GM19397 (cell line): ENCODE measurements around the gene HILPDA.
A peak's percentile ranks its signal among the peaks of the same experiment; 100 is the strongest.

Source experiments
- ATAC-seq: cut with Tn5 transposase; IDR thresholded peaks from one replicate; pipeline ENCODE4 v1.9.1; 2021; ENCODE audit warnings: mild to moderate bottlenecking, moderate library complexity; ENCODE audit not compliant: unreplicated experiment

HILPDA gene, protein sequence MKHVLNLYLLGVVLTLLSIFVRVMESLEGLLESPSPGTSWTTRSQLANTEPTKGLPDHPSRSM

DNA sequence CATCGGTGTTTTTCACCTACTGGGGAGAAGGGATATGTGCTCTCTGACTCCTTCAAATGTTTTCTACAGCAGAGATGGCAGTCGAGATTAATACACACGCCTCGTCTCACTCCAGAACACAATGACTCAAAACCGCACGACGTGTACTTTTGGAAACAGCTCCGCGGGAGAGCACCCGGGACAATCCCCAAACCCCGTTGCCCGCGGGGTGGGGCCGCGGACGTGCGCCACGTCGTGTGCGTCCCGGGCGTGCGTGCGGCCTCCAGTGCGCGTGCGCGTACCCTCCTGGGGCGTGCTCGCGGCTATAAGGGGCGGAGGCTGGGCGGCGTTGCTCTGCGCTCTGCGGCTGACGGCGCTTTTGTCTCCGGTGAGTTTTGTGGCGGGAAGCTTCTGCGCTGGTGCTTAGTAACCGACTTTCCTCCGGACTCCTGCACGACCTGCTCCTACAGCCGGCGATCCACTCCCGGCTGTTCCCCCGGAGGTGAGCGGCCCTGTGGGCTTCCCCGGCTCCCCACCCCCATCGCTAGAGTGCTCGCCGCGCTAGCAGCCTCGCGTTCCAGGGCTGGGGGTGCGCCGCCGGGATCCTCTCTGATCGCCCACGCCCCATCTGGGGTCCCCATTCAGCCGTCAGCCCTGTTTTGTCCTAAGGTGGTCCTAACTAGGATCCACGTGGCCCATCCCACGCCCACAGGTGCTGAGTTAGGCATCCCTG is at the start of gene HILPDA:
HILPDA (plus strand) TSS at position 336 of the 712 bp plus-strand sequence. CDS start 1,391 bp downstream, outside the sequence.
- ATAC-seq = peak; percentile 93

DNA sequence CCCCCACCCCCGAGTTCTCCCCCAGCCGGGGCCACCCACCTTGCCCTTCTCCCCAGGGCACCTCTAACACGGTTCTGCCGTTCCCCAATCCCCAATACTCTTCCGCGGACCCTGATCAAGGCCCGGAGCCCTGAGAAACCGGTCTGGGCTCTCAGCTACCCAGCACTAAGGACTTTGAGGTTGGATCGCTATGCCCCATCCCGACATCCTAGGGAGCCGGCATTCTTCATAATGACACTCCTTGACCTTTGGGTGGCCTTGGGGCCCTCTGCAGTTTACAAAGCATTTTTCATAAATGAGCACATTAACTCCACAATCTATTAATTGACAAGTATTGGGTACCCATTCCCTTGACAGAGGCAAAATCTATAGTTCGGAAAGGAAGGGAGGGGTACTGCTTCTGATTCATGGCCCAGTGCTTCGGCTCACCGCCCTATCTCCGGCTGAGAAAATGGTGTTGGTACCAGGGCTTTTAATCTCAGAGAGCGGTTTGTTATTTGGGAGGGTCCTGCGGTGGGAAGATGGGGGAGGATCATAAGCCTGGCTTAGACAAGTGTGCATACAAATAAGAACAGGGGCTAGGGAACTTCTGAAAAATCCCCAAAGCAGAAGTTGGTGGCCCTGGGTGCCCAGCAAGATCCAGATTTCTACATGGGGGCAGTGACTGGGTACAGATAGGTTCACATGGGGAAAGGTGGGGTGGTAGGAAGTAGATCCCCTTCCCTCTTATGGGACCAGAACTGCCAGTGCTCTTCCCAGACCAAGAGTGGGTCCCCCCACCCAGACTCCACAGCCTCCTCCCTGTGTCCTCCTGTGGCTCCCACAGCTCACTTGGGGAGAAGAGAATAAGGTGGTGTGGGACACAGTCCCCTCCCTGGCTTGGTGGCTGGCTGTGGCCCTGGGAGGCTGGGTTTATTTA is 49.1 kb upstream of the HILPDA start:
- ATAC-seq = no peak

DNA sequence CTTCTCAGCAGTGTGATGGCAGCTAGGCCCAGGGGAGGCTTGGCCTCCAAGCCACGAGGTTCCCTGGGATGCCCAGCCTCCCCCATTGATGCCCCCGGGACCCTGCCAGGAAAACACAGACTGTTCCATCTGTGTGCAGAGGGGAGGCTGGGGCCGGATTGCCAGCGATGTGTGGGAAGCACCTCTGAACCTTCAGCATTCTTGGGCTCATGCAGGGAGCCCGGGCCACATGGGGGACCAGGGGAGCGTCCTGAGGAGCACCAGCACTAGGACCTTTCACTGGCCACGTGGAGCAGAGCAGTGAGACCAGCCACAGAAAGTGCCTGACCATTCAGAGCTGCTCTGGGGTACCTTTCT is 48.5 kb upstream of the HILPDA start:
- ATAC-seq = no peak

DNA sequence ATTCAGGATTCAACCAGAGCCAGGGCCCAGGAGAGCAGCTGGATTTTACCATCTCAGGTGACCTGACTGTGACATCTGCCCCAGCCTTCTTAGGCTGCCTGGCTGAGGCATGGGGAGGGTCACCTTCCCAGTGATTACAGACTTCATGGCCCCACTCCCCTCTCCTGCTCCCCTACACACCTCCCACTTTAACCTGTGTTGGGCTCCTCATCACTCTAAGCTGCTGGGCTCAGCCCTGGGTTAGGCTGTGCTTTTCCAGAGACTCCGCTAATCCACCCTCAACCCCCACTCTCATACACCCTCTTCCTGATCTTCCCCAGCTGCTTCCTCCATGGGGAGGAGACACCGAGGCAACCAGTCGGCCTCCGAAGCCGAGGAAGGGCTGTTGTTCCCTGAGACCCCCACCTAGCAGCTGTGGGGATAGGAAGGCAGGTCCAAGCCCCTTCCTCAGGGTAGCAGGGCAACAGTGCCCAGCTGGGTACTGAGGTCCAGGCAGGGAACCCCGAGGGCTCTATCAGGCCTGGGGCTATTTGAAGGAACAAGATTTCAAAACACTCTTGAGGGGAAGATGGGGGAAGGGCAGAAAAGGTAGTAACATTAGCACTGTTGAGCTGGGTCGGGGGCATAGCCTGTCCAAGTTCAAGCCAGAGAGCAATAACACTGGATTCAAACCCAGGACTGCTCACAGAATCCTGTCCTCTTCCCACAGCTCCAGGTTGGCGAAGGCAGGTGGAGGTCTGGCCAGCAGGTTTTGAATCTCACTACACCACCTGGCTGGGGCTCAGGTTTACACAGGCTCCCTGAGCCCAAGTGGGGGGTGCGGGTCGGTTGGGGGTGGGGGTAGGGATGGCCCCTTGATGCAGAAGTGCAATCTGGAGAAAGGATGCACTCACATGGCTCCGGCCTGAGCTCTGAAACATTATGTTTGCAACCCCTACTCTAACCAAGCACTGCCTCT is 47.6 kb upstream of the HILPDA start:
- no peak for ATAC-seq

DNA sequence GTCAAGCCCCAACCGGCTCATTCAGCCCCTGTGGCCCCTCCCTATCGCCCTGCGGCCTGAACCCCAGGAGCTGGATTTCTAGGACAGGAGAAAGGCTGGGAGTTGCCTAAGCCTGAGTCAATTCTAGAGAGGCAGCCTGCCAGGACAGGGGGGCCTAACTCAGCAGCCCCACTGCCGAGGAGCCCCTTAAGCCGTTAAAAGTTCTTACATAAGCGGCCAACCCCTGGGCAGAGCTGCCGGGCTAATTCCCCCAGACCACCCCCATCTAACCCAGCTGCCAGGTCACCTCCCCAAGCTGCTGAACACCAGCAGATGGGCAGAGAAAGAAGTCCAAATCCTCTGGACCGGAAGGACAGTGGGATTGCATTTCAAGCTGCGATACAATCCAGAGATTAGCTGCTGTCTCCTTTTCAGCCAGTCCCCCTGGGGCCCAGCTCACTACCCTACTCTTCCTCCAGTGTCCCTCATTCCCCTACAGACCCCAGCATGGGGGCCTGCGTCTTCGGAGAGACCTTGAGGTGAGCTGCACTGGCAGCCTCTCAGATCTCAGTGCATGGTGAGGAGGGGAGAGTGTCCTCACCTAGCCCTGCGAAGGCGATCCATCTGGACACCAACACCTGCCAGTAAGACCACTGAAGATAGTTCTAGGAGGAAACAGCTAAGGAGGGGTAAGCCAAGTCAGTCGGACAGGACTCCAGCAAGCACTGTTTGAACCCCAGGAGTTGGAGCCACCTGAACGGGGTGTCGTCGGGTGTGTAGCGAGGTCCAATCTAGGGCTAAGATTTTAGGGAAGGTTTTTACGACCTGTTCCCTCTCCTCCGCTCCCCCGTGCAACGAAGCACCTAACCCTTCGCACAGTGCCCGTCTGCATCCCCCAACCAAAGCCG is 46.7 kb upstream of the HILPDA start:
- ATAC-seq = no peak

DNA sequence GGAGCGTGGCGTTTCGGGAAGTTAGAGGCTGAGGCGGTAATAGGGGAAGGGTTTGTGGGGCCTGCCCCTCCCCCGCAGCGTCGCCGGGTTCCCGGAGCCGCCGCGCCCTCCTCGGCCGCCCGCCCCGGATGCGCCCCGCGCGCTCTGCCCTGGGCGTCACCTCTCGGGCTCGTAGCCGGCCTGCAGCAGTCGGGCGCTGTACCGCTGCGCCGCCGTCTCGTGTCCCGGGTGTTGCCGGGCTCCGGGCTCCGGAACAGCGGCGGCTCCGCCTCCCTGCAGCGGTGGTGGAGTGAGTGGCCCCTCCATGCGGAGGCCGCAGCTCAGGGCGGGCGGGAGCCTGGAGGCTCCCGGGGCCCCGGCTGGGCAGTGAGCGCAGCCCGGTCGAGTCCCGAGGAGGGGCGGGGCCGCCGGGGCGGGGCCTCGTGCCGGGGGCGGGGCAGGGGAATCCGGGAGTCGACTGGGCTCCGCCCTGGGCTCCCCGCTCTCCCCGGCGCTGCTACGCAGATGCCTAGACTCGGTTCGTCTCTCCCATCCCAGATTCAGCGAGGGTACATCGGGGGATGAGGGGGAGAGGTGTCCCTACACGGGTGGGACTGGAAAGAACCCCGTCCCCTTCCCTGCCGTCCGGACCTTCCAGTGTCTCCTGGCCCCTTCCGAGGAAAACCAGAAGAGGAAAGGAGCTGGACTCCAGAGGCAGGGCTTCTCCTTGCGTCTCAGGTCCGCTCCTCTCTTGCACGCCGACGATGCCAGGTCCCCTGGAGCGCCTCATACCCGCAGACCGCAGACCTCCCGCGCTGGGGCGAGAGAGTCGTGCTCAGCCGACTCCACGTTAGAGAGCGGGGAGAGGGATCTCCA is 45.9 kb upstream of the HILPDA start, which contains the start of gene IMPDH1:
IMPDH1 (minus strand) TSS at position 387 of the 855 bp plus-strand sequence; CDS start at position 306, 81 bp downstream.
- ATAC-seq = peak; percentile 81

DNA sequence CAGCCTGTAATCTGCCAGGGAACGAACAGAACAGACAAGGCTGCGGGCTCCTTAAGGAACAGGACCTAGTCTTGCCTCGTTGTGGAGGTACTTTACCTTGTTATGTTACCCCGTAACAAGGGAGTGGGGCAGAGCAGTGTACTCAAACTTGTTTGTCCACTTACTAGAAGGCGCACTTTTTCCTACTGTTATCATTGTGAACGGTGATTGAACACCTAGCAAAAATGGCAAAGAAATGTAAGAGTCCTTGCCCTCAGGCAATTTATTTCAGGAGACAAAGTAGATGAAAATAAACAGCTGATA is 45.3 kb upstream of the HILPDA start:
- ATAC-seq = no peak

DNA sequence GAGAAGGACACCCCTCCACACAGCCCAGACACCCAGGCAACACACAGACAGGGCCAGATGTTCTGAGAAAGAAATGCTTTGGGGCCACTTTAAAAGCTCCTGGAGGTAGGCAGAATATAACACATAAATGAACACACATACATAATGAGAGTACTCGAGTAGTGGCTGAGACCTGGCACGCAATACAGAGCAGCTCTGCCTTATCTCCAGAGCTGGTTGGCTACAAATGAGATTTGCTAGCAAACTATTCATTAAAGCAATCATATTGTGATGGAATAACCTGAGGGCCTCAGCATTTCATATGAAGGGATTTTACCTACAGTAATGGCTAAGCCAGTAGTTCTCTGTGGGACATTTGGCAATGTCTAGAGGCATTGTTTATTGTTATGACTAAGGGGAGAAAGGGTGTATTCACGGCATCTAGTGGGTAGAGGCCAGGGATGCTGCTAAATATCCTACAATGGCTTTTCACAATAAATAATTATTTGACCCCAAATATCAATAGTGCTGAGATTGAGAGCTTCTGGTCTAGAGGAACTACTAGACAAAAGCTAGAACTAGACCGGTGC is 40.4 kb upstream of the HILPDA start:
- ATAC-seq = no peak

DNA sequence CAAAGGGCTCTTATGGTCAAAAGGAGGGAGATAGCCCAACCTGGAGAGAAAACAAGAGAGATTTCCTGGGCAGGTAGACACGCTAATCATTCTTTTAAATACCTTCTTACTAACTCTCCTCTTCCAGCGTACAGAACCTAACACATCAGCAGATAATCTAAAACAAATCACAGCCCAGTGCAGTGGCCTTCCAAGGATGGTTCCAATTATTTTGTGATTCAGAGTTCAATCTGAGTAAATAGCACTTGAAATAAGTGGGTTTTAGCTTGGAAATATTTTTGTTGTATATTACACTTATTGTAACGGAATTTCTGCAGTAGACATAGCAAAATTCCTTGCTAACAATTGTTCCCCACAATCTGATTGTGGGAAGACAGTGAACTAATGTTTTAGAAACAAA is 38.6 kb upstream of the HILPDA start:
- ATAC-seq = no peak

DNA sequence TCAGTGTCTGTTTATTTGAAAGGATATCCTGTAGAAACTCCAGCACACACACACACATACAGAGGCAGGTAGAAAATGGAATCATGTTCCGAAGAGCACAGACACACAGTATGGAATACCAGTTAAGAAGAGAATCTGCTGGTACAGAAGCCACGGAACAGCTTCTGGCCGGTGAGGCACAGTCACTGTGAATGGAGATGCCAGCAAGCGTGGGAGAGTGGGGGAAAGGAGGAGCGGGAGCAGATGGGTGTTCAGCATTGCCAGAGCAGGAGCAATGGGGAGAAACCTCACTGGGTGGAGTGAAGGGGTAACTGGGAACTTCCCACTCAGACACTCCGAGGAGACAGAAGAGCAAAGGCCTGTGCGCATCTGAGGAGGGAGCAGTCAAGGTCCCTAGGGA is 36.4 kb upstream of the HILPDA start:
- no peak for ATAC-seq

DNA sequence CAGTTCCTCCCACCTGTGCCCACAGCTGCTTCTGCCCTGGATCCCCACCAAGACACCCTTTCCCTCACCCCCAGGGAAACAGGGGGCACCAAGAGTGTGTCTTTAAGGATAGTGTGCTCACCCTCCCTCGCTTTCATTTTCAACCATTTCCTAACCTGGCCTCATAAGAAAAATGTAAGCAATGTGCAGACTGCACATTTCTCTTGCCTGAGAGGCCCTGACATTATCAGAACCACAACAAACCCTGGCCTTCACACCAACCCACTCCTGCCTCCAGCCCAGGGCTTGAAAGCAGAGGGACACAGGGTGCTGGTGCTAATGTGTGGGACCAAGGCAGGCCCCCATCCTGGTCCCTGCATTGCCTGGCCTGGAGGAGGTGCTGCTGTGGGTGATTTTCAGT is 34.9 kb upstream of the HILPDA start:
- ATAC-seq = no peak

DNA sequence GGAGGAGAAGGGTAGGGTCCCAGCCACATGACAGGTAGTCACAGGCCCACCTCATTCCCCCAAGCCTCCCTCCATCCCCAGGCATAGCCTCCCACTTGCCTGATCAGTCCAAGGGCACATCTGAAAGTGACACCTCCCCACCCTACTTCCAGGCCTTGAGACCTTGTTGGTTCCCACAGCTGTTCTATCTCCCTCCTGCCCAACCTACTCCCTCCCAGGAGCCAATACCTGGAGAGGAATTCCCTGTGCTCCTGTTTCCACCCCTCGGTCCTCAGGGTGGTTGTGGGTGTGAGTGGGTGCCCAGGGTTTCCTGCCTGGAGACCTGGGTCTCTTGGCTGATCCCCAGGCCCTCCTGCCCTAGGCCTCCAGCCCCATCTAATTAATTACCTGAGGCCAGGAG is 34.3 kb upstream of the HILPDA start:
- ATAC-seq = no peak

DNA sequence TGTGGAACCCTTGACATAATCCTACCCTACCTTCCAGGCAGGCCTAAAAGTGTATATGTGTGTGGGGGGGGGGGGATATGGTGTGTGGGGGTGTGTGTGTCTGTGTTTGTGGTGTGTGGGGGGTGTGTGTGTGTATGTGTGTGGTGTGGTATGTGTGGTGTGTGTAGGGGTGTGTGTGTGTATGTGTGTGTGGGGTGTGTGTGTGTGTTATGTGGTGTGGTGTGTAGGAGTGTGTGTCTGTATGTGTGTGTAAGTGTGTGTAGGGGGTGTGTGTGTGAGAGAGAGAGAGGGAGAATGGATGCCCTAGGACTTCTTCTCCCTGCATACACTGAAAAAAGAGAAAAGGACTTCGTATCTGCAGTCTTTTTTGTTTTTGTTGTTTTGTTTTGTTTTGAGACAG is 33.6 kb upstream of the HILPDA start:
- ATAC-seq = no peak

DNA sequence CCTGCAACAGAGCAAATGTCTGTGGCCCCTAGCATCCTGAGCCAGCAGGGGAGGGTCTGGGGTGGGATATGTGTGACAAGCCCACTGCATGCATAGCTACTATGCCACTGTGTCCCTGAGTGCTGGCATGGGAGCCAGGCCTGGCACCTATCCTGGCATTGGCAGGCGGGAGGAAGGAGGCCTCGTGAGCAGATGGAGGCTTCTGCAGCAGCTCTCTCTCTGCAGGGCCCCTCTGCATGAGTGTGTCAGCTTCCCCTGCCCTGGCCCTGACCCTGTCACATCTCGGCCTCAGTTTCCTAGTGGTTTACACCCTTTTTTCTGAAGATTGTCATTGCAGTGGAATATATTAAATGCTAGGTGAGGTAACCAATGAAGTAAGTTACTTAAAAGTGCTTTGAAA is 32.8 kb upstream of the HILPDA start:
- ATAC-seq = no peak

DNA sequence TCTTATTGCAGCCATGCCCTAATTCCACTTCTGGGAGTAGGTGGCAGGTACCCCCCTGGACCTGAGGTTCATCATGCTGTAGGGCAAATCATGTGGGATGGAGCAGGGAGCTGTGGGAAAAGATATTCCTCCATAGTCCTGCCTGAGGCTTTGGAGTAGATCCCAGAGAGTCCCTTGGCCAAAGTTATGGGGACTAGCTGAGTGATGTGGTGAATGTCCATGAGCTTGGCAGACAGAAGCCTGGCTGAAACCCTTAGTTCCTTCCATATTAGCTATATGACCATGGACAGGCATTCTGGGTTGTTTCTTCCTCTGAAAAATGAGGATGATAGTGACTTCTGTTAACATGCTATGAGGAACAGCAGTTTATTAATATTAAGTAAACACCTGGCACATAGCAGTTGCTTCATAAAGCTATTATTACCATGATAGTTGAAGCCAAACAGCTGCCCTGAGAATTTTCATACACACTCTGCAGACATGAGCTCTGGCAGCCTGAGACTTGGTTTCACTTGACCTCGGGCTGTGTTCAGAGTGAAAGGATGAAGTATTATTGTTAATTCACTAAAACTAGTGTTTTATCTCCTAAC is 30.9 kb upstream of the HILPDA start:
- no peak for ATAC-seq

DNA sequence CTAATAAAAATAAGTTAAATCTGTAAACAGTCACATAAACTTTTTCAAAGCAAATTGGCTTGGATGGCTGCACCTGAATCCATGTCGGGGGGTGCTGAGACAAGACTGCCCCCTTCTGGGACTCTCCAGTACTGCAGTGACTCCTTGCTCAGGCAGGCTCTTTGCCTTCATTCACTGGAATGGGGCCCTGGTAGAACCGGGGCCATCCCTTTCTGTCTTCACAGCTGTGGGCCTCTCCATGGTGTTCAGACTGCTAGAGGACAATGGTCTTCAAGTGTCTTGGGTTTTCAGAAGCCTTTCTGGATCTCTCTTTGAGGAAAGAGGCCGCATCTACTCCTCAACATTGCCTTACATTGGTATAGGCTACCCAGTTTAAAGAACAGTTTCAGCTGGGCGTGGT is 29.8 kb upstream of the HILPDA start:
- ATAC-seq = no peak

DNA sequence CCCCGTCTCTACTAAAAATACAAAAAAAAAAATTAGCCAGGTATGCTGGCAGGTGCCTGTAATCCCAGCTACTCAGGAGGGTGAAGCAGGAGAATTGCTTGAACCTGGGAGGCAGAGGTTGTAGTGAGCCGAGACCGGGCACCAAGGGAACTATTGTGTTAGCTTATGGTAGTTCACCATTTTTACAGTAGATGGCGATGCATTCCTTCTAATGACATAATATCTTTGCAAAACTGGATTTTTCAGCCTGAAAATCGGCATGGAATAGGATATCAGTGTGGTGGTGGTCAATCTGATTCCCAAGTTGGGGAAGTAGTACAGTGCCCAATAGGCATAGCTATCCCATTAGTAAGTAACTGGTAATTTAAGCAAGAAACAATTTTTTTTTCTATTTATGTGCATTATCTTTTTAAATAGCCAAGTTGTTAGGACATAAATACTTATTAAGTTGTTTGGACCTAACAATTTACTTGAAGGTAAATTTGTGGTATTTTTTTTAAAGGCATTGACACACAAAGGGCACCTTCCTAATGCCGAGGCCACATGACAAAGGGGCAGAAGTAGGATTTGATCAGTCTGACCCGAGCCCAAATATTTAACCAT is 28.3 kb upstream of the HILPDA start:
- ATAC-seq = no peak

DNA sequence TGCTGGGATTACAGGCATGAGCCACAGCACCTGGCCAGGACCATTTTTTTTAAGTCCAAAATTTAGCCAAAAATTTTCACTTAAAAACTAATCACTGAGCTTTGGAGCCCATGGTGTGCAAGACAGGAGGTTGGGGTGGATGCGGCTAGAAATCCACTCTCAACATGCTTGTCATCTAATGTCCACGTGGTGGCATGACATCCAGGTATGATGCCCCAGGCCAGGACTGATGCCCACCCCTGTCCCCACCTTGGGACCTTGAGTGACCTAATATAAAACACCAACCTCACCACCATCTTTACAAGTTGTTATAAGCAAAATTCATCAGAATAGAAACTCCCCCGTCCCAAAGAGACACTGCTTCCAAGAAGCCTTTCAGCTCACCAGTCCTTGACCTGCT is 25.5 kb upstream of the HILPDA start:
- no peak for ATAC-seq
